NCI-H128 (cell line): ENCODE measurements around the gene KHNYN.
"Not testable (repeated sequence)": the region's sequence is repeated elsewhere in the genome, so short reads cannot be mapped to it uniquely, and the experiment has no call there.

Experiments used
- DNase-seq: peaks from one replicate; lab custom pipeline; 2025; ENCODE audit not compliant: unreplicated experiment; lab: John Stamatoyannopoulos, UW

Gene KHNYN

DNA sequence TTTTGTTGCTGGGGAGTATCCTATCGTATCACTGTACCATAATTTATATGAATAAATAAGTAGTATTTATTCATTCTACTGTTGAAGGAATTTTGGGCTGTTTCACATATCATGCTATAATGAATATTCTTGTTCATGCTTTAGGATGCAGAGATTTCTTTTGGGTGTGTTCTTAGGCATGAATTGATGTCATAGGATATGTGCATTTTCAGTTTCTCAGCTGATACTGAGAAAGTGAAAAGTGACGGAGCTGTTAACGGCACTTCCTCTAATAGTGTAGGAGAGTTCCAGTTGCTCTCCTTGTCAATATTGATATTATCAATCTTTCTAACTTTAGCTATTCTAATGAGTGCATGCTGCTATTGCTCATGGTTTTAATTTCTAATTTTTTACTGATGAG lies 36.1 kb downstream of the KHNYN start:
- DNase-seq, result no peak

GRCh38 chr14:24470450-24470849 lies 40.7 kb downstream of the KHNYN start:
- not testable (repeated sequence) for DNase-seq

GRCh38 chr14:24473211-24473610 lies 43.5 kb downstream of the KHNYN start:
- DNase-seq, result no peak

DNA sequence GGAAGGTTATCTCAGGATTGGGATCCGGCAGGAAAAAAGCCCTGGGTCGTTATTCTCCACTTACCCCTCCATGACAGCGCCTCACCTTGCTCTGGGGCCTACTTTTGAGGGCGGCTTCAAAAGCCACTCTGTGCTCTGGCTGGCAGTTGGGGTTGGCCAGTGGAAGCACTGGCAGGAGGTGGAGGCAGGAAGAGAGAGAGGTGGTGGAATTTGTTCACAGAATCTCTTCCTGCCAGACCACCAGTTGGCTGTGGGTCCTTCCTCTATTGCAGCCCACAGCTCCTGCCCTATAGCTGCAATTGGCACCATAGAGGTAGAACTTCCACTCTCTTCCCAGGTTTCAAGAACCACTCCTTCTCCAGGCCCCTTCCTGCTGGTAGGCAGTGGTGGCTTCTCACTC lies 45.5 kb downstream of the KHNYN start:
- no peak for DNase-seq

DNA sequence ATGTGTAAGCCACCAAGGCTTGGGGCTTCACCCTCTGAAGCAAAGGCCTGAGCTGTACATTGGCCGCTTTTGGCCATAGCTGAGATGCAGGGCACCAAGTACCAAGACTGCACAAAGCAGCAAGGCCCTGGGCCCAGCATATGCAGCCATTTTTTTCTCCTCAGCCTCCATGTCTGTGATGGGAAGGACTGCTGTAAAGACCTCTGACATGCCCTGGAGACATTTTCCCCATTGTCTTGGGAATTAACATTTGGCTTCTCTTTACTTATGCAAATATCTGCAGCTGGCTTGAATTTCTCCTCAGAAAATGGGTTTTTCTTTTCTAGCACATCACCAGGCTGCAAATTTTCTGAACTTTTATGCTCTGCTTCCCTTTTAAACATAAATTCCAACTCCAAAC lies 50.2 kb downstream of the KHNYN start:
- not testable (repeated sequence) for DNase-seq

DNA sequence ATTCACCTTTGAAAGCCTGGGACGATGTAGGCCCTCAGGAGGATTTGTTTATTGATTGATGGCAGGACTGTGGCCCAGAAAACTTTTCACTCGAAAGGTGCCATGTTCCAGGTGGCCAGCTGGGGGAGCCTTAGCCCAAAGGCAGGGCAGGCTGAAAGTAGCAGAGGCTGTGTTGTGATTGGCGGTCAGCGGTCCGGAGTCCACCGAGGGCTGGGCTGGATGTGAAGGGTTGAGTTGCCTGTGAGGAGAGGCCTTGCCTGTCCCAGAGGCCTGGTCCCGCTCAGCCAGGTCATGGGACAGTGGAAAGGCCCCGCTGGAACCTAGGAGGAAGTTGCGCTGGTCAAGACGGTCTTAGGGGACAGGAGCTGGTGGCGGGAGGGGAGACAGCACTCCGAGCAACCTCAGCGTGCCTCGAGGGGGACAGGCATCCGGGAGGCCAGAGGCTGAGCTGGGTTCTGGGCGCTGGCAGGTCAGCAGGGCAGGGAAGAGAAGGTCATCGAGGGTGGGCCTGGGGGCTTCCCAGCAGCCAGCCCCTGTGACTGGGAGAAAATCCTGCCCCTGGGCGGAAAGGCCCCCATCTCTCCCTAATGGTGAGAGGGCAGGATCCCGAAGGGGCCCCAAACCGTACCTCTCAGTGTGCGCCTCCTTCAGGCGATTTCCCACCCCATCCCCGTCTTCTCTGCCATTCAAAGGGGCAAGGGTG lies 52.0 kb downstream of the KHNYN start:
- DNase-seq, result no peak

- not testable (repeated sequence) for DNase-seq
These were observed 53.0 kb downstream of the KHNYN start for GRCh38 chr14:24482699-24483303.

DNA sequence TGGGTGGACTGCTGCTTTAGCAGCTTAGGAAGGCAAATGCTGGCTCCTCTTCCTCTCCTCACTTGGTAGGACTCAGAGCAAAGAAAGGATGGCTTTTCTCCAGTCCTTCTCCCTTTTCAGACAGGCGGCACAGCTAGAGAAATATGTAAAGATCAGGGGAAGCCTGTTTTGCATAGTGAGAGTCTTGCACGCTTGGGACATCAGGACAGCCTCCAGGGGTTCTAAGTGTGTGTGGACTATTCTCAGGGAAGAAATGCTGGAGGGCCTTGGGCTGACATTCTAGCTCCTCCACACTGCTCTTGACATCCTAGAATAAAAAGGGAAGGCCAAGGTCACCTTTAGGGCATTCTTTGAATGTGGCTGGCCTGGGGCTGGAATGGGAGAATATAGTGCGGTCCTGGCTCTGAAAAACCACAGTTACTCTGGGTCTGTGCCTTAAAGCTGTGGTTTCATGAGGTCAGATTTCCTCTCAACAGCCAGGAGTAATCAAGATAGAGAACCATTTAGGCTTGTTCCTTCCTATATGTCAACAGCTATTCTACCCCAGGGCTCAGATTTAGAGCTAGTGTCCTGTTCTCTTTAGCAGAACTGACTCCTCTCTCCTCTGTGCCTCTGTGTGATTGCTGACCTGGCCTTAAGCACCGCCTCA lies 54.0 kb downstream of the KHNYN start:
- DNase-seq, result no peak
